Activated naive CD8-positive, alpha-beta T cell treated with anti-CD3 and anti-CD28 coated beads, Interleukin-2, amount 50 U/mL, for 16 hours (primary cell): ENCODE data around the gene SH3GLB1.

Source experiments
- DNase-seq: peaks from one replicate; pipeline ENCODE4 v3.0.0-alpha.2; 2020; ENCODE audit warnings: low read depth, low spot score

SH3GLB1 gene

DNA sequence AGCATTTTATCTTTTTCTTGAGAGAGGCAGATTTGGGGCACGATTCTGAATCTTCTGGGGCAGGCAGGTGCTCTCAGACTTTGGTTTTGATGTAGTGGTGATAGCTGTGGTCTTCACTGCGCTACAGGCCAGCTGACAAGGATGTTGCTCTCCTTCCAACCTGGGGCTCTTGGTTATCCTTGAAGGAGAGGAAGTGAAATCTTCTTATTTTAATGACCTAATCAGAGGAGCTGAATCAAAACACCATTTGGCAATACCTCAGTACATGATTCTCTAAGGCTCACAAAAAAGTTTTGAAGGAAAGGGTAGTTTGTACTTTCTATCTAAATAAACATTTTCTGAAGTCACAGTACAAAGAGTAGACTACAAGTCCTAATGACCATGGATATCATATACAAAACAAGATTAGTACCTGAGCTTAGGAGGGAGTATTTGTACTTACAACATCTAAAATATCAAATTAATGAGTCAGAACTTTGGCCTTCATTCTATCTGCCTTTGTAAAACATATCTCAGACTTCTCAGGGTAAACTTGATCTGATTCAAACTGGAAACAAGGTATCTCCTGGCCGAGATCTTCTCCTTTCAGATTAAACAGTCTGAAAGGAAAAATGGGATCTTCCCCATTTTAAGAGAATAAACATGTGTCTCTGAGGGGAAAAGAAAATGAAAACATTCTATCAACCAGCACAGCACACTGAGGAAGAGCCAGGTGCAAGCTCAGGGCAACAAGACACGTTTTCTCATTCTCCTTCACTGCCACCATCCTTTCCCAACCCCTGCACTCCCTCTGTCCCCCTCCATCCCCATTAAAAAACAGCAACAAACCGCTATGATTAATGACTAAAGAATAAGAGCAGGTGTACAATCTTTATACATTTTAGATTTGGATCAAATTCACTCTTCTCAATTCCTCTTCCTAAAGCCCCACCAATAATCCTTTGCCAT lies 69.2 kb downstream of the SH3GLB1 start:
- no peak for DNase-seq

DNA sequence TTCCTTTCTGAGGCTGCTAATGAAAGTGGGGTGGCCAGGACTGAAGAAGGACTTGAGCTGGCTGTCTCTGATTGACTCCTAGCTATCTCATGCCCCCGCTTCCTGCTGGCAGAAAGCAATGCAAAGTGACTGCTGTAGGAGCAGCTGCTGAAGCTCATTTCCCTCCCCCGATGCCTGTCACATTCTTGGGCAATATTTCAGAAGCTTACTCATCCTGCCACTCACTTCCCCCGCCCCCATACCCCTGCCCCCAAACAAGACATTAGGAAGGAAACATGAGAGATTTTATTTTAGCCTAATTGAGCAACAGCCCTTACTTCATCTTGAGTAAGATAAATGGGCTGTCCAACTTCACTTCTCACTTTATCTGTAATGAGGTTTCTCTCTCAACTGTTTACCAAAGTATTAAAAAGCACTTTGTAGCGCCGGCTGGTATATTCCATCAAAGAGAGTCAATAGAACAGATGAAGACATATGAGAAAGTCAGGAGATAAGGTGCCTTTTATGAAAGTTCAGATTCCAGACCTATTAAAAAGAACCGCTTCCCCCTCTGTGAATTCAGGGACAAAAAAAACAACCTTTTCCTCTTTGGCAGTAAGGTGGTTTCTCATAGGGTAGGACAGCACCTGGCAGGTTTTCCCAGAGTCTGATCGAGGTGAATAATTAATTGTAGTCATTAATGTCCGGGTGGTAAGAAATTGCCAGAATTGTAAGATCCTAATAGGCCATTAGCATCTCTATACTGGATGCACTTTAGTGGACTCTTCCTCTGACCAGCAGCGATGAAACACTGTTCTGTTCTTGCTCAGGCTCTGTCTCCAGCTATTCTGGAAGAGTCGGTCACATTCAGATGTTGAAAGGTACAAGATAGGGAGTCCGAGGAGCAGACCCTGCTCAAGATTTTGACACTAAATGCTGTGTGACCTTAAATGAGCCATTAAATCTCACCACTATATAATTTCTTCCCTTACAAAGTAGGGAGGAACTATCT lies 70.2 kb downstream of the SH3GLB1 start:
- no peak for DNase-seq

DNA sequence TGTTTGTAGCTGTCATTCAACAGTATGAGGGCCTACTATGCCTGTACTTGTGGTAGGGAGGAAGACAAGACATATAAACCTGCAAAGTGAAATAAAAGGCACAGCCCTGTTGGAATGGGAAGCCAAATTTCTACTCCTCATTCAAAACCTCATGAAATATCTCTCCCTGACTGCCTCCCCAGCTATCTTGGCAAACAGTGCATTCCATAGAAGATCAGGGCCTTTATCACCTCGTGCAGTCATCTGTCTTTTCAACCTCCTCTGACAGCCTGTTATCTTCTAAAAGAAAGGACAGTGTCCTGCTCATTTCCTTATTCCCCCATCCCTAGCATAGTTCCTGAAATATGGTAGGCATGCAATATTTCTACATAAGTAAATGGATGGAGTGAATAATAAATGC lies 71.0 kb downstream of the SH3GLB1 start:
- no peak for DNase-seq

DNA sequence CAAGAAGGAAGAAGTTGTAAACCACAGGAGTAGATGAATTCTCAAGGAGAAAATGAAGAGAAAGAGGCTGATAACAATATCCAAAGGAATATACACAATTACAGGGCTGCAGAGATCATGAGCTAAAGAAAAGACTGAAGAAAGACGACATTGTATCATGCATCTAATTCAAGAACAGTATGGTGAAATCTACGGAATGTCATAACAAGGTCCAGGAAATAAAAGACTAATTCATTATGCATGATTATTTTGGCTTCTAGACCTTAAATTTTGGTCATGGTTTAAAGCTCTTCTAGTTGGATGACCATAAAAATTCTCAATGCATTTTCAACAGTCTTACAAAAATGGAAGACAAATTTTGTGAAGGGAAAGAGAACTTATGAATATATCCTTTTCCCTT lies 71.7 kb downstream of the SH3GLB1 start:
- no peak for DNase-seq

DNA sequence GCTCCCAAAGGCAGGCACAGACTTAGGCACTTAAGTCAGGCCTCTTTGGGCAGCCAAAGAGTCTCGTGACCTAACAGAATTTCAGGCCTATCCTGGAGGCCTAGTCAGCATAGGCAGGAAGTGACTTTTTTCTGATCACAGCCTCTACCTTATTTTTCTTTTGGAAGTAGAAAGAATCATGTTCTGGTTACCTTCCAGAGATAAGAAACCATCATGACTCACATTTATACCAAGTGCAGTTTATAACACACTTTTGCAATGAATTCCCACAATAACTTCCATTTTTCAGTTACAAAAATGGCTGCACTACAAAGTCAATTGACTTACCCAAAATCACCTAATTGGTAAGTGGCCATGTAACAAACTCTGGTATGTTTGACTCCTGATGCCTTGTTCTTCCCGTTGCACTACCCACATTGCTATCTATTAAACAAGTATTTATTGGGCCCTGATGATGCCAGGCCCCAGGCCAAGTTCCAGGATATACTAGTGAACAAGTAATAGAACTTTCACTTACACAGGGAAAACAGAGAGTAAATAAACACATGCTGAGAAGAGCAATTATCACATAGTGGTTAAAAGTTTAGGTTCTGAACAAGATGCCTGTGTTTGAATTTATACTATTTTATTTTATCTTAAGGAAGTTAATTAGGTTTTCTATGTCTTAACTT lies 74.3 kb downstream of the SH3GLB1 start:
- DNase-seq, result no peak

DNA sequence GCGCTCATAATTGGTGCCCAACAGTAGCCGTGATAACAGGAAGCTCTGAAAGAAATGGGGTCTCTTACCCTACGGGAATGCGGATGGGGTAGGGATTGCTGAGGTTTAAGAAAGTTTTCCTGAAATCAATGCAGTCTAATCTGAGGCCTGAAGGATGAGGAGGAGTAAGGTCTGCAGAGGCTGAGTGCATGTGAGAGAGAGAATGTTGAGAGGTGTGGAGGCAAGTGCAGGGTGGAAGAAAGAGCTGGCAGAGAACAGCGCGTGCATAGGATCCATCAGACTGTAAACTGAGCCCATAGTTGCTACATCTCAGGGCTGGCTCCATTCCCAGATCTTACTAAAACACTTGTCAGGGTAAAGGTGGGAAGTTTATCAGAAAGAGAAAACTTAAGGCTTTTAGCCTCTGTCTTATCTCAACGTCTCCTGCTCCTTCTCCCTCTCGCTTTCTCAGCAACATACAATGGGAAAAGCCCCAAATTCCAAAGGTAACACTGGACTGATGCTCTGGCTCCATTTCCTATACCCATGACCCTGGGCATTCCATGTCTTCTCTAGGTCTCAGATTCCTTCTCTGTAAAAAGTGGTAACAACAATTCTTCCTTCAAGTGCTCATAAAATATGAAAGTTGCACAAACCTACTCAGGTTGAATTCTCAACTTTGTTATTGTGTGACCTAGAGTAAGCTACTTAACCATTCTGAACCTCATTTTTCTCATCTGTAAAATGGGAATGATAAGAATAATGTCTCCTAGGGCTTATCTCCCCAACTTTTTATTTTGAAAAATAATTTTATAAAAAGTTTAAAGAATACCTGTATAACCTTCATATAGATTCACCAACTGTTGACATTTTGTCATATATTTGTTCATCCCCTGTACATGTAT lies 75.2 kb downstream of the SH3GLB1 start:
- DNase-seq, result no peak

DNA sequence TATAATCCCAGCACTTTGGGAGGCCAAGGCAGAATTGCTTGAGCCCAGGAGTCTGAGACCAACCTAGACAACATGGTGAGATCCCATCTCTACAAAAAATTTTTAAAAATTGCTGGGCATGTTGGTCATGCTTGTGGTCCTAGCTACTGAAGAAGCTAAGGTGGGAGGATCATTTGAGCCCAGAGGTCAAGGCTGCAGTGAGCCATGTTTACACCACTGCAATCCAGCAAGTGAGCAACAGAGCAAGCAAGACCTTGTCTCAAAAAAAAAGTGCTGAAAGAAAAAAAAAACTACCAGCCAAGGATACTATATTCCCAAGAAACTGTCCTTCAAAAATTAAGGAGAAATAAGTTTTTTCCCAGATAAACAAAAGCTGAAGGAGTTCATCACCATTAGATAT lies 78.1 kb downstream of the SH3GLB1 start:
- no peak for DNase-seq

DNA sequence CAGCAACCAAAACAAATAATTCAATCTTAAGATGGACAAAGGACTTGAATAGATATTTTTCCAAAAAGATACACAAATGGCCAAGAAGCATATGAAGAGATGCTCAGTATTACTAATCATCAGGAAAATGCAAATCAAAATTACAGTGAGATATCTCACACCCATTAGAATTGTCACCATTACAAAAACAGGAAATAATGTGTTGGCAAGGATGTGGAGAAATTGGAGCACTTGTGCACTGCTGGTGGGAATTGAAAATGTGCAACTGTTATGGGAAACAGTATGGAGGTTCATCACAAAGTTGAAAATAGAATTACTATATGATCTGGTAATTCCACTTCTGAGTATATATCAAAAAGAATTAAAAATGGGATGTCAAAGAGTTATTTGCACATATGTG lies 83.2 kb downstream of the SH3GLB1 start:
- DNase-seq, result no peak

DNA sequence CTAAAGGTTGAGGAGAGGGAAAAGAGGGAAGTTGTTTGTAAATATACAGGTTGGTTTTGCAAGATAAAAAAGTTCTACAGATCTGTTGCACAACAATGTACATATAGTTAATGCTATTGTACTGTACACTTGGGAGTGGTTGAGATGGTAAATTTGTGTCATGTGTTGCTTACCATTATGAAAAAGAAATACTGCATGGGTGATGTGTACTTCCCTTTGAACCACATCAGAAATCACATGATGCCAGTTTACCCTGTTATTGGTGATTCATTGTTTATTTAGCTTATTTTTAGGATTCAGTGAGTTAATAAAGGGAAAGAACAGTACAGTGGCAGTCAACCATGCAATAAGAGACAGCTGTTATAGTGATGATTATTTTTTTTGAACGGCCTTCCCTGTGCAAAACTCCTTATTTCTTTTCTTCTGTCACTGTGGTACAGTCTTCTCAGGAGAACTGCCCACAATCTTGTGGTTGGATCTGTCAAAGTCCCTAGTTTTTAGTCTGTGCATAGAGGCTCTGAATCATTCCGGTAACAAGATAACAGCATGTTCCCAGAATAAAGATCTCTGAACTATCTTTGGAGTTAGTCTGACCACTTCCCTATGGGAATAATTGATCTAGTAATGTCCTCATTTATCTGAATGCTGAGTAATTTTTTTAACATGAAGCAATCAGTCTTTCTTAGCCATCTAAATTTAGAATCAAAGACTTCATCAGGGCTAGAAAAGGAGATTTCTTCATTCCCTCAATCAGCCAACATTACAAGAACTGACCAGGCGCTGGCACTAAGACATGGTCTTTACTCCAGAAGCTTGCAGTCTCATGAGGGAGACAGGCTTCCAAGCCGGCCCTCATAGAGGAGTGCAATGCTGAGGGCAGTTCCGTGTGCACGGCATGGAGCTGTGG lies 84.2 kb downstream of the SH3GLB1 start:
- no peak for DNase-seq

DNA sequence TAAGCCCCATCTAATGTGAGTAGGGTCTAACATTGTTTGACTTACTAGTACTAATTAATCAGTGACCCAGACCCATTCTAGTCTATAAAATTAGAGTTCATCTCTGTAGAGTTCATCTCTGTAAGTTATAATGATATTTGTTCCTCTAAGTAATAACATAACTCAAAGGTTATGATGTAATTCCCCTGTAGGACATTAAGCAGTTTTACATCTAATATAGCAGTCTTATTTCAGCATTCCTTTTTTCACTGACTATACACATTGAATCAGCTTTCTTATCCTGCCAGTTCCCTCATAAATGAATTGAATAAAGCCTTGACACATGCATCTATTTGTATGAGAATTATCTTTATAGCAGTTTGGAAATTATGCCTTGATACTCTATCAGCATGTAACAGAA lies 90.9 kb downstream of the SH3GLB1 start:
- no peak for DNase-seq
